ENCODE data around the gene TLCD3A.
A peak's percentile ranks its signal among the peaks of the same experiment; 100 is the strongest.
"Not testable (repeated sequence)": the region's sequence is repeated elsewhere in the genome, so short reads cannot be mapped to it uniquely, and the experiment has no call there.

TLCD3A gene

GRCh38 chr17:746783-747629, 14.6 kb downstream of the TLCD3A start:
- Histone ChIP-seq H3K36me3 (ENCODE audit: control insufficient read depth in 2 of 2, insufficient read depth in 2 of 2, low read length in 2 of 2) (peaks cover 45 to 59% of the 10 kb centered on the region in 2 donors), H3K27me3 (ENCODE audit: control insufficient read depth in 2 of 2, insufficient read depth in 2 of 2, low read length in 2 of 2) (no peaks in the 10 kb centered on the region), H3K27ac (ENCODE audit: low read depth in 2 of 2, low read length in 2 of 2) (no peak overlapping the region), H3K4me3 (ENCODE audit: low read length in 2 of 2) (no peak overlapping the region), H3K9me3 (ENCODE audit: control insufficient read depth in 2 of 2, low read length in 2 of 2) (no peaks in the 10 kb centered on the region), H3K9ac (ENCODE audit: low read depth in 1 of 2, low read length in 2 of 2) (no peak overlapping the region), H3K4me1 (ENCODE audit: control insufficient read depth in 2 of 2, insufficient read depth in 2 of 2, low read length in 2 of 2) (peaks cover 8 to 13% of the 10 kb centered on the region in 2 donors)

- not testable (repeated sequence) for H3K4me3 ChIP-seq (ENCODE audit: low read length in 2 of 2); H3K27me3 ChIP-seq (ENCODE audit: control insufficient read depth in 2 of 2, insufficient read depth in 2 of 2, low read length in 2 of 2); H3K9me3 ChIP-seq (ENCODE audit: control insufficient read depth in 2 of 2, low read length in 2 of 2); H3K9ac ChIP-seq (ENCODE audit: low read depth in 1 of 2, low read length in 2 of 2); H3K27ac ChIP-seq (ENCODE audit: low read depth in 2 of 2, low read length in 2 of 2)
- H3K4me1 ChIP-seq (ENCODE audit: control insufficient read depth in 2 of 2, insufficient read depth in 2 of 2, low read length in 2 of 2), result peaks cover 12 to 17% of the 10 kb centered on the region in 2 donors
- peaks cover 40 to 46% of the 10 kb centered on the region in 2 donors for H3K36me3 ChIP-seq (ENCODE audit: control insufficient read depth in 2 of 2, insufficient read depth in 2 of 2, low read length in 2 of 2)
Observed at GRCh38 chr17:748604-749003, 16.2 kb downstream of the TLCD3A start.

GRCh38 chr17:749359-749758, 17.0 kb downstream of the TLCD3A start:
- not testable (repeated sequence) for H3K4me3 ChIP-seq (ENCODE audit: low read length in 2 of 2); H3K27me3 ChIP-seq (ENCODE audit: control insufficient read depth in 2 of 2, insufficient read depth in 2 of 2, low read length in 2 of 2); H3K27ac ChIP-seq (ENCODE audit: low read depth in 2 of 2, low read length in 2 of 2); H3K9ac ChIP-seq (ENCODE audit: low read depth in 1 of 2, low read length in 2 of 2); H3K9me3 ChIP-seq (ENCODE audit: control insufficient read depth in 2 of 2, low read length in 2 of 2)
- Histone ChIP-seq H3K36me3 (ENCODE audit: control insufficient read depth in 2 of 2, insufficient read depth in 2 of 2, low read length in 2 of 2) (peaks cover 33 to 40% of the 10 kb centered on the region in 2 donors), H3K4me1 (ENCODE audit: control insufficient read depth in 2 of 2, insufficient read depth in 2 of 2, low read length in 2 of 2) (peaks cover 12 to 17% of the 10 kb centered on the region in 2 donors)

DNA sequence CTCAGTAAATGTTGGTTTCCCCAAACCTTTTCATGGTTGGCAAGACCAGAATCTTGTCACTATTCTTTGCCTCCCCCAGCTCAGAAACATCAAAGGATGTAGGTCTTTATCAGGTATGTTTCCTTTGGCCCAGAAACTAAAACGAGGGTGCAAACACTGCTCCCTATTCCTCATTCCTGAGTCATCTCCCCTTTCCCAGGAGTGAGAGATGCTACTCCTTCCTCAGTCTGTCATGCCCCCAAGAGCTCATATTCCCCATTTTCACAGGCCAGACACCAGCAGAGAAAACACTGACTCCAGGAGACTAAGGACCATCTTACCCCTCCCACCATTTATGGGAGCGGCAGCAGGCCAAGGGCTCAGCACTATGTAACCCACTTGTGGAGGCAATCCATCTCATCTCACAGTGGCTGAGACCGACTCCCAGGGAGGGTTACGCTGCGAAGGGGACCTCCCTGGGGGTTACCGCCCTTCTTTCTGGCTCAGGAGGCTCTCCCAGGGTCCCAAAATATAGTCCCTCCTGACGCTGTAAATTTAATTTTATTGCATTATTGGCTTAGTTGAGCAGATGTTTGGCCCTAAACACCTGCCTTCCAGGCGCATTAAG, 18.1 kb downstream of the TLCD3A start:
- Histone ChIP-seq H3K27ac (ENCODE audit: low read depth in 2 of 2, low read length in 2 of 2) (no peak overlapping the region), H3K9ac (ENCODE audit: low read depth in 1 of 2, low read length in 2 of 2) (peak overlapping the region; percentile 61 to 82), H3K4me3 (ENCODE audit: low read length in 2 of 2) (peak overlapping the region; percentile 89 to 93)

DNA sequence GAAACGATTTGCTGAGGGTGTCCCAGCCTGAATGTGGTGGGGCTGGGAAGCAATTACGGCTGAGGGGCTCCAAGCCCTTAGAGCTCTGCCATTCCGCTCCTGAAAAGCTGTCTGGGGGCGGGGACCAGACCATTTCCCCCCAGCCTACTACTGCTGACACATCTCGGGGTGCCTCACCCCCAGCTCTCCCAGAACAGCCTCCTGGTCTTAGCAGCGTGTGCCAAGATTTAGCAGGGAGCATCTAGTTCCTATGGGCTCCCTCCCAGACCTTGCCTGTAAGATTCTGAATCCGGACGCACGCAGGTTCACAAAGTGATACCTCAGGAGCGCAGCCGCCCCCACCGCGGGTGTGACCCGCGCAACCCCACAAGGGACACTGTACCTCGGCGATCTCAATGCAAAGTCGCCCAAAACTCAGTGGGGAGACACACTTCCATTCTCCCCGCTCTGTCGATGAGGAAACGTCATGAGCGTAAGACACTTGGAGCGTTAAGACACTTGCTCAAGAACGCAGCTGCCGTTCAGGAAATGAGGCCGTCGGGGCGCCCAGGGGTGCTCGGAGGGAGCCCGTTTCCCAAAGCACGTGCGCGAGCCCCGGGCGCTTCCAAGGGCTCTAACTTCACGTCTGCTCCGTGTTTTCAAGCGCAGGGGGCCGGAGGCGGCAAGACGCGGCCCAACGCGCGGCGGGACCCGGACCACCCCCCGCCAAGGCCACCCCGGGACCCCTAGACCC, 19.0 kb downstream of the TLCD3A start:
- no peaks in the 10 kb centered on the region for H3K27me3 ChIP-seq (ENCODE audit: control insufficient read depth in 2 of 2, insufficient read depth in 2 of 2, low read length in 2 of 2)
- peaks cover 12 to 17% of the 10 kb centered on the region in 2 donors for H3K4me1 ChIP-seq (ENCODE audit: control insufficient read depth in 2 of 2, insufficient read depth in 2 of 2, low read length in 2 of 2)
- no peaks in the 10 kb centered on the region for H3K9me3 ChIP-seq (ENCODE audit: control insufficient read depth in 2 of 2, low read length in 2 of 2)
- peak overlapping the region; percentile 61 to 82 for H3K9ac ChIP-seq (ENCODE audit: low read depth in 1 of 2, low read length in 2 of 2)
- H3K27ac ChIP-seq (ENCODE audit: low read depth in 2 of 2, low read length in 2 of 2), result peak overlapping the region; percentile 61 to 63
- H3K36me3 ChIP-seq (ENCODE audit: control insufficient read depth in 2 of 2, insufficient read depth in 2 of 2, low read length in 2 of 2), result peaks cover 14 to 20% of the 10 kb centered on the region in 2 donors
- H3K4me3 ChIP-seq (ENCODE audit: low read length in 2 of 2), result peak overlapping the region; percentile 89 to 93

More for the DNA sequence above, 18.1 kb downstream of the TLCD3A start:
- H3K4me1 ChIP-seq (ENCODE audit: control insufficient read depth in 2 of 2, insufficient read depth in 2 of 2, low read length in 2 of 2), result peaks cover 12 to 17% of the 10 kb centered on the region in 2 donors
- no peaks in the 10 kb centered on the region for H3K9me3 ChIP-seq (ENCODE audit: control insufficient read depth in 2 of 2, low read length in 2 of 2)
- no peaks in the 10 kb centered on the region for H3K27me3 ChIP-seq (ENCODE audit: control insufficient read depth in 2 of 2, insufficient read depth in 2 of 2, low read length in 2 of 2)
- peaks cover 23 to 29% of the 10 kb centered on the region in 2 donors for H3K36me3 ChIP-seq (ENCODE audit: control insufficient read depth in 2 of 2, insufficient read depth in 2 of 2, low read length in 2 of 2)

- H3K27me3 ChIP-seq (ENCODE audit: control insufficient read depth in 2 of 2, insufficient read depth in 2 of 2, low read length in 2 of 2), result no peaks in the 10 kb centered on the region
- peaks cover 7 to 13% of the 10 kb centered on the region in 2 donors for H3K36me3 ChIP-seq (ENCODE audit: control insufficient read depth in 2 of 2, insufficient read depth in 2 of 2, low read length in 2 of 2)
- peak within 1 kb of the TSS; percentile 89 to 93 for H3K4me3 ChIP-seq (ENCODE audit: low read length in 2 of 2)
- H3K9ac ChIP-seq (ENCODE audit: low read depth in 1 of 2, low read length in 2 of 2), result peak within 1 kb of the TSS; percentile 61 to 82
- peaks cover 12 to 17% of the 10 kb centered on the region in 2 donors for H3K4me1 ChIP-seq (ENCODE audit: control insufficient read depth in 2 of 2, insufficient read depth in 2 of 2, low read length in 2 of 2)
- H3K9me3 ChIP-seq (ENCODE audit: control insufficient read depth in 2 of 2, low read length in 2 of 2), result no peaks in the 10 kb centered on the region
- H3K27ac ChIP-seq (ENCODE audit: low read depth in 2 of 2, low read length in 2 of 2), result peak within 1 kb of the TSS; percentile 61 to 63
Observed at GRCh38 chr17:752002-752619, 19.7 kb downstream of the TLCD3A start, which contains the start of gene GEMIN4. GEMIN4 (minus strand) TSS chr17:752264; CDS start chr17:752142, 122 bp downstream.

GRCh38 chr17:752620-753219, 20.3 kb downstream of the TLCD3A start:
- peak overlapping the region; percentile 89 to 93 for H3K4me3 ChIP-seq (ENCODE audit: low read length in 2 of 2)
- H3K9ac ChIP-seq (ENCODE audit: low read depth in 1 of 2, low read length in 2 of 2), result peak overlapping the region; percentile 61 to 82
- no peaks in the 10 kb centered on the region for H3K9me3 ChIP-seq (ENCODE audit: control insufficient read depth in 2 of 2, low read length in 2 of 2)
- H3K4me1 ChIP-seq (ENCODE audit: control insufficient read depth in 2 of 2, insufficient read depth in 2 of 2, low read length in 2 of 2), result peaks cover 12 to 17% of the 10 kb centered on the region in 2 donors
- peak overlapping the region; percentile 61 to 63 for H3K27ac ChIP-seq (ENCODE audit: low read depth in 2 of 2, low read length in 2 of 2)
- no peaks in the 10 kb centered on the region for H3K27me3 ChIP-seq (ENCODE audit: control insufficient read depth in 2 of 2, insufficient read depth in 2 of 2, low read length in 2 of 2)
- peaks cover 3 to 7% of the 10 kb centered on the region in 2 donors for H3K36me3 ChIP-seq (ENCODE audit: control insufficient read depth in 2 of 2, insufficient read depth in 2 of 2, low read length in 2 of 2)

GRCh38 chr17:753418-753817, 21.0 kb downstream of the TLCD3A start:
- Histone ChIP-seq H3K4me3 (ENCODE audit: low read length in 2 of 2) (no peak overlapping the region), H3K27ac (ENCODE audit: low read depth in 2 of 2, low read length in 2 of 2) (no peak overlapping the region), H3K4me1 (ENCODE audit: control insufficient read depth in 2 of 2, insufficient read depth in 2 of 2, low read length in 2 of 2) (peaks cover 12 to 17% of the 10 kb centered on the region in 2 donors)

GRCh38 chr17:755319-755961, 23.0 kb downstream of the TLCD3A start:
- H3K9ac ChIP-seq (ENCODE audit: low read depth in 1 of 2, low read length in 2 of 2); H3K9me3 ChIP-seq (ENCODE audit: control insufficient read depth in 2 of 2, low read length in 2 of 2); H3K27ac ChIP-seq (ENCODE audit: low read depth in 2 of 2, low read length in 2 of 2); H3K27me3 ChIP-seq (ENCODE audit: control insufficient read depth in 2 of 2, insufficient read depth in 2 of 2, low read length in 2 of 2); H3K4me3 ChIP-seq (ENCODE audit: low read length in 2 of 2): not testable (repeated sequence)
- H3K4me1 ChIP-seq (ENCODE audit: control insufficient read depth in 2 of 2, insufficient read depth in 2 of 2, low read length in 2 of 2), result peaks cover 12 to 16% of the 10 kb centered on the region in 2 donors
- peaks cover 6 to 12% of the 10 kb centered on the region in 2 donors for H3K36me3 ChIP-seq (ENCODE audit: control insufficient read depth in 2 of 2, insufficient read depth in 2 of 2, low read length in 2 of 2)

More at GRCh38 chr17:753418-753817, 21.0 kb downstream of the TLCD3A start:
- Histone ChIP-seq H3K9ac (ENCODE audit: low read depth in 1 of 2, low read length in 2 of 2) (no peak overlapping the region), H3K36me3 (ENCODE audit: control insufficient read depth in 2 of 2, insufficient read depth in 2 of 2, low read length in 2 of 2) (no peaks in the 10 kb centered on the region), H3K27me3 (ENCODE audit: control insufficient read depth in 2 of 2, insufficient read depth in 2 of 2, low read length in 2 of 2) (no peaks in the 10 kb centered on the region), H3K9me3 (ENCODE audit: control insufficient read depth in 2 of 2, low read length in 2 of 2) (no peaks in the 10 kb centered on the region)

Data from mucosa of rectum (tissue), 2 donors.